HL-60/S4 treated with retinoic acid at 250 ng/mL for 4 days and 3 days (cell line): ENCODE measurements around the gene ZFAND6.
"Not testable (repeated sequence)": the region's sequence is repeated elsewhere in the genome, so short reads cannot be mapped to it uniquely, and the experiment has no call there.

Experiments used
- in situ Hi-C: fragments of 300-500 bp; cut with MboI; formaldehyde crosslinking; loops from 2 replicates; pipeline ENCODE4 v1.7.0; 2022; ENCODE audit warnings: low sequenced_read_pairs

Gene ZFAND6

GRCh38 chr15:80095511-80095910 lies 36.0 kb downstream of the ZFAND6 start:
- in situ Hi-C loops, result no loop called here

GRCh38 chr15:80095969-80096368 lies 36.5 kb downstream of the ZFAND6 start:
- in situ Hi-C loops, result no loop called here

DNA sequence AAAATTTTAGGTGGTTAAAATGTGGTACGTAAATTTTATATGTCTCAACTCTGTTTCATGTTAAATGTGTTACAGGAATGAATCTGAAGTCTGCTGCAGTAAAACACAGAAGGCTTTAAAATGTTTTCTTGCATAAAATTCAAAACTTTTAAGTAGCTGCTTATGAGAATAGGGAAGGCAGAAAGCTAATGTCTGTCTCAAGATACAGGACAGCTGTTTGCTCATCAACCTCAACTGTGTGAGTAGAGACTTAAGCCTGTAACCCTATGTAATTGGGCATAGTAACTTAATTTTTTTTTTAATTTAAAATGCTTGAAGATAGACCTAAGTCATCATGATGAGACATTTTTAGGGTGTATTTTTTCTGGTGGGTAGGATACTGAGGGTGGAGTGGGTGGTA lies 38.9 kb downstream of the ZFAND6 start:
- in situ Hi-C loops, result no loop called here

- in situ Hi-C loops, result no loop called here
Measured at GRCh38 chr15:80099241-80099640, 39.8 kb downstream of the ZFAND6 start.

DNA sequence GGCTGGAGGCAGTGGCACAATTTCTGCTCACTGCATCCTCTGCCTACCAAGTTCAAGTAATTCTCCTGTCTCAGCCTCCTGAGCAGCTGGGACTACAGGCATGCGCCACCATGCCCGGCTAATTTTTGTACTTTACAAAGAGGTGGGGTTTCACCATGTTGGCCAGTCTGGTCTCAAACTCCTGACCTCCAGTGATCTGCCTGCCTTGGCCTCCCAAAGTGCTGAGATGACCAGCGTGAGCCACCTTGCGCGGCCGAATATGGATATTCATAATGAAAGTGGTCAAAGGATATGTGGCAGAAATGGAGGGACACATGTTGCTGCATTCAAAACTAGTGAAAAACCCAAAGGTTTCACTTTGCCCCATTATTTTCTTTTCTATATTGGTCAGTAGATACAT lies 40.2 kb downstream of the ZFAND6 start:
- in situ Hi-C loops, result not testable (repeated sequence)

DNA sequence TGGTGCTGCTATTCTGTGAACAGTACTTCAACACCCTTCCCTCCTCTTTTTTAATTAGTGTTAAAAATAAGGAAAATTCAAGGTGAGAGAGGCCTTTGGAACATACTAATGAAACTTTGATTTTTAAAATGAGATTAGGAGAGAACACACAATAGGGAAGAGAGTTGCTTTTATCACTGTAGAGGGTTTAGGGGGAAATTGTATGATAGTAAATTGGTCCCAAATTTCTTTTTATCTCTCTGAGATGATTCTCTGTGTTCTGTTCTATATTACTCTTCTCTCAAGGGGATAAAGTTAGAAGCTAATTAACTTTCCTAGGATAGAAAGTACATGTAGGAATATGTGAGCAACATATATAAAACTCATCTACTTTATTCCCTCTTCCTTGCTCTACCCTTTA lies 40.8 kb downstream of the ZFAND6 start:
- in situ Hi-C loops, result no loop called here

DNA sequence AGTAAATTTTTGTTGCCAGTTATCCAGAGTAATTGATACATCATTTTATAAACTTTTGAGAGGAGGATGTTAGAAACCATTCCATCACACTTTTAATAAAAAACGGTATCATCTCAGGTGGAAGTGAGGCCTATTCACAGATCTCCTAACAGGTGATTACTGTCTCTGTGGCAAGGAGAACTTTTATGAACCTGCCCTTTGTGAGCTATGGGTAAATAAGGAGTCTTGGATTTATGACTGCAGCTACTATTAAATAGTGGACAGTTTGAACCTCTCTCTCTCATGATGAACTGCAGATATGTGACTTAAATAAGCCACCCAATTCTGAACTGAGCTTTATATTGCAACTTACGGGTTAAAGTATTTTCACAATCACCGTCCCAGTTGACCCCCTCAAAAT lies 45.7 kb downstream of the ZFAND6 start:
- in situ Hi-C loops, result no loop called here

DNA sequence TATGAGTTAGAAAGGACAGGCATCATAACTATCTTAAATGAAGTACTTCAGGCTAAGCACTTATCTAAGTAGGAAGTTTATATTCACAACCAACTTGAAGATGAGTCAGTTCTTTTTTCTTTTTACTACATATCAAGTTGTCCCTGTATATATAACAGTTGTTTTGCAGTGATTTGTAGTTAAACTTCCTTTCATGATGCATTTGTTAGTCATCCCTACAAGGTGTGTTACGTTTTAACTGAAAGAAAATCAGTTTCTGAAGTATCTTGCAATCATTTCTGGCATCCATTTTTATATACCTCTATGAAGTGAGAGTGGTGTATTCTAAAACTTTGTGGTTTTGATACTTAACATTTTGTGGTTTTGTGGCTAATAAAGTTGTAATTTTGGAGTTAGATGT lies 46.1 kb downstream of the ZFAND6 start:
- in situ Hi-C loops, result no loop called here

- in situ Hi-C loops, result no loop called here
Measured at GRCh38 chr15:80106051-80106450, 46.6 kb downstream of the ZFAND6 start.

GRCh38 chr15:80107204-80107603 lies 47.7 kb downstream of the ZFAND6 start:
- in situ Hi-C loops, result no loop called here

- in situ Hi-C loops, result no loop called here
Measured at GRCh38 chr15:80107774-80108173, 48.3 kb downstream of the ZFAND6 start.

GRCh38 chr15:80109388-80109787 lies 49.9 kb downstream of the ZFAND6 start:
- in situ Hi-C loops, result no loop called here

DNA sequence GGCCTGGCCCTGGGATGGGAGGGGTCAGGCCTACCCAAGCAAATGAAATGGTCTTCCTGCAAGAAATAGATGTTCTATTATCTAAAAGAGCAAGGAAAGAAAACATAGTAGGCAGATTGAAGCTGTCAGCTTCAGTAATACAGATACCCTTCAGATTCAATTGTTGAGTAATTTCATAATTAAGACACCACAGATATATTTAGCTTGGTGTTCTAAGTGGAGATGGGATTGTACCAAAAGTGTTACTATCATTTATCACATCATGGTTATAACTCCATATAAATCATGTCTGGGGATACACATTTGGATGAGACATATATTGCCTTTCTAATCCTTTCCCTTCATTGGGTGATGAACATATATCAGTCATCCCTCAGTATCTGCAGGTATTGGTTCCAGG lies 51.4 kb downstream of the ZFAND6 start:
- in situ Hi-C loops, result no loop called here

DNA sequence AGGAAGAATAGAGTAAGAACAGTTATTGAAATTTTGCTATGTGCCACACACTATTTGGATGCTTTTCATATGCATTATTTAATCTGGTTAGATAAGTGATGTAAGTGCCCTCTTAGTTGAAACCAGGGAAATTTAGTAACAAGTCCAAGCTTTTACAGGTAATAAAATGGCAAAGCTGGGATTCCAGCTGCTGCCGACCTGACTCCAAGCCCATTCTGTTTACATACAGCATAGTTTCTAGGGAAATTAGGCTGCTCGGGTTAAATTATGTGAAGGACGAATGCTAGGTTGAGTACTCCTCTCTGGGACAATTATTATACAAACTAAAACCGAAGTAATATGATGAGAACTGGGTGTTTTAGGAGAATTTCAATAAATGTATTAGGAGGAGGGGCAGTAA lies 54.6 kb downstream of the ZFAND6 start:
- in situ Hi-C loops, result no loop called here

DNA sequence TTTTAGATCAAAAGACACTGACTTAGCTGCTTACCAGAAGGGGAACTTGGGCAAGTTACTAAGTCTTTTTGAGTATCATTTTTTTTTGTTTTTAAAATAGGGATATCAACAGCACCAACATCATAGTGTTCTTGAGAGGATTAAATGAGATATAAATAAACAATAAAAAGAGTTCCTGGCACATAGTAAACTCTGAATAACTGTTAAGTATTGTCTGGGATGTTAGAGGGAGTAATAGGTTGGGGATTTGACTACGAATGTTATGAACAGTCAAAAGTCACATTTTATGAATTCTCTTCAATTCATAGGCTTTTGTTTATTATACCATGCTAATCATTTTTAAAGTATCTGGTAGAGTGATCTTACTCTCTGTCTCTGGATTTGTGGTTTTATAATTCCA lies 55.5 kb downstream of the ZFAND6 start:
- in situ Hi-C loops, result no loop called here

GRCh38 chr15:80118956-80119355 lies 59.5 kb downstream of the ZFAND6 start:
- in situ Hi-C loops, result no loop called here

GRCh38 chr15:80120636-80121035 lies 61.2 kb downstream of the ZFAND6 start:
- in situ Hi-C loops, result no loop called here

DNA sequence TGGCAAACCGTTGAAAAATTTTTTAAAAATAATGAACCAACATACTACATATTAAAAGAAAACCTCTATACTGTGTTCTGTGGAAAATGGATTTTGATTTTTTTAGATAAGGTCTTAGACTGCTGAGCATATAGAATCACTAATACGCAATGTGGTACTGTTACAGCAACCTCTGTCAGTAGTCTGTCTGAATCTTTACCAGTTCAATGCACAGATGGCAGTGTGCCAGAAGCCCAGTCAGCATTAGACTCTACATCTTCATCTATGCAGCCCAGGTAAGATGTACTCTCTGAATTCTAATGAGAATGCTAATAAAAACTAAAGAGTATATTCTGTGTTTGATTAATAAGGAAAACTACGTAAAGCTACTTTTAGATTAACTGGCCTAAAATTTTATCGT lies 62.1 kb downstream of the ZFAND6 start:
- in situ Hi-C loops, result no loop called here

DNA sequence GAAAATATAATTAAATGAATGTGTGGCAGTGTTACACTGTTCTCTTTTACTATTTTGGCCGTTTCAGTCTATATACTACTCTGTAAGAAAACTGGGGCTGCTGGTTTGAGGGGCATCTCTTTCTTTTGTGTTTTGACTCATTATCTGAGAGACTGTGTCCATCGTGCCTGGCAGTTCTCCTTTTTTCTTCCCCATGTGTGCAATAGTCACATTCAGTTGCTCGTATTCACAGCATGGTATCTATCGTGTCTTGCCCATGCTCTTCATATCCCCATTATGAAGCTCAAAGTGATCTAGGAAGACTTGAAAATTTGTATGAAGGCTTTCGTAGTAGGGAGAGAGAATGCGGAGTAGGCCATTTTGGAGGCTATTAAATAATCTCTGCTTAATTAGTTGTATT lies 63.6 kb downstream of the ZFAND6 start:
- in situ Hi-C loops, result no loop called here

GRCh38 chr15:80127253-80127652 lies 67.8 kb downstream of the ZFAND6 start:
- in situ Hi-C loops, result not testable (repeated sequence)

DNA sequence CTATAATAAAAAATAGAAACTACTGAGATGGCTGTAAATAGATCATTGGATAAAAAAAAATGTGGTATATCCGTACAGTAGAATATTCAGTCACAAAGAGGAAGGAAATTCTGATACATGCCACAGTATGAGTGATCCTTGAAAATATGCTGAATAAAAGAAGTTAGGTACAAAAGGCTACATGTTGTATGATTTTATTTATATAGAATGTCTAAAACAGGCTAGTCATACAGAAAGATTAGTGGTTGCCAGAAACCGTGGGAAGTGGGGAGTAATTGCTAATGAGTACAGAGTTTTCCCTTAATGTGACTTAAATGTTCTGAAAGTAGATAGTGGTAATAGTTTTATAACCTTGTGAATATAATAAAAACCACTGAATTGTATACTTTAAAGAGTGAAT lies 68.4 kb downstream of the ZFAND6 start:
- in situ Hi-C loops, result no loop called here

GRCh38 chr15:80132382-80132781 lies 72.9 kb downstream of the ZFAND6 start:
- in situ Hi-C loops, result no loop called here

- in situ Hi-C loops, result no loop called here
Measured at GRCh38 chr15:80136854-80137253, 77.4 kb downstream of the ZFAND6 start.

DNA sequence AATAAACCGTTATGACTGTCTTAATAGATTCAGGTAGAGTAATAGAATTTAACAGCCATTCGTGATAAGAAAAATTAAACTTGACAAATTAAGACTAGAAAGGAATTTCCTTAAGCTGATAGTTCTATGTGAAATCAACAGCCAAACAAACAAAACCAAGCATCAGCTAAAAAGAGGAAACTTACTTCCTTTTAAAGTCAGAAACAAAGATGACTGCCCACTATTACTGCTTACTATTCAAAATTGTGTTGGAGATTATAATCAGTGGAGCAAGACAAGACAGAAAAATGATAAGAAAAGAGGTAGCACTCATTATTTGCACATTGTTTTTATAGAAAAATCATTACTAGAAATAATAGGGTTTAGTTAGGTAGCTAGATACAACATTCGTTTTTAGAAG lies 79.5 kb downstream of the ZFAND6 start:
- in situ Hi-C loops, result no loop called here
